HEK293 (cell line): ENCODE data around the gene HYDIN.
A peak's percentile ranks its signal among the peaks of the same experiment; 100 is the strongest.

Experiments used
- CTCF ChIA-PET: fragments of 350-600 bp; formaldehyde crosslinking; extraction: SDS; loops from one replicate; lab custom pipeline; 2021; ENCODE audit warnings: antibody characterized with exemption; lab: Yijun Ruan, JAX
- POLR2A ChIA-PET: fragments of 300-600 bp; formaldehyde crosslinking; extraction: SDS; loops from one replicate; lab custom pipeline; 2020; ENCODE audit warnings: antibody characterized with exemption, inconsistent platforms; lab: Yijun Ruan, JAX
- H3K27ac ChIP-seq: fragments of 200-500 bp; sonication (Bioruptor generic); 2 replicates; pipeline ENCODE4 v1.5.1; 2014; ENCODE audit warnings: low read depth, low read length, control low read depth, inconsistent platforms; ENCODE audit errors: extremely low read depth
- H3K36me3 ChIP-seq, 2 experiments: fragments of 200-500 bp in 1 of 2; sonication (Bioruptor generic) in 1 of 2; 1 replicate in 1 of 2; 2 replicates in 1 of 2; pipeline ENCODE4 v1.5.1; 2014 to 2017; ENCODE audit warnings: inconsistent platforms in 2 of 2, low read length in 2 of 2; ENCODE audit not compliant: control insufficient read depth in 2 of 2, insufficient read depth in 1 of 2
- H3K4me1 ChIP-seq: fragments of 200-500 bp; sonication (Bioruptor generic); 2 replicates; pipeline ENCODE4 v1.5.1; 2014; ENCODE audit warnings: mild to moderate bottlenecking, low read length, inconsistent platforms; ENCODE audit not compliant: control insufficient read depth, insufficient read depth
- H3K4me3 ChIP-seq: 2 replicates; pipeline ENCODE4 v1.5.1; 2011; ENCODE audit warnings: low read depth, mild to moderate bottlenecking, control low read depth, low read length, moderate library complexity
- H3K9me3 ChIP-seq: fragments of 200-500 bp; sonication (Bioruptor generic); 2 replicates; pipeline ENCODE4 v1.5.1; 2014; ENCODE audit warnings: low read depth, low read length, inconsistent platforms; ENCODE audit not compliant: control insufficient read depth, insufficient read depth
- CTCF ChIP-seq: fragments of 450-650 bp; formaldehyde crosslinking; IDR thresholded peaks from 2 replicates; pipeline ENCODE4 v1.5.1; 2016; ENCODE audit warnings: missing biosample characterization, missing genetic modification characterization
- MZF1 ChIP-seq: fragments of 450-650 bp; formaldehyde crosslinking; IDR thresholded peaks from 2 replicates; pipeline ENCODE4 v1.5.1; 2017; ENCODE audit warnings: missing biosample characterization, missing genetic modification characterization, borderline replicate concordance
- PRDM1 ChIP-seq: fragments of 450-650 bp; formaldehyde crosslinking; IDR thresholded peaks from 2 replicates; pipeline ENCODE4; 2016; ENCODE audit warnings: missing biosample characterization, missing genetic modification characterization
- PRDM10 ChIP-seq: fragments of 450-650 bp; formaldehyde crosslinking; IDR thresholded peaks from 2 replicates; pipeline ENCODE4 v1.5.1; 2016; ENCODE audit warnings: missing biosample characterization, missing genetic modification characterization
- WT1 ChIP-seq: fragments of 450-650 bp; formaldehyde crosslinking; IDR thresholded peaks from 2 replicates; pipeline ENCODE4 v1.5.1; 2016; ENCODE audit warnings: missing biosample characterization, missing genetic modification characterization
- ZBTB21 ChIP-seq: fragments of 450-650 bp; formaldehyde crosslinking; IDR thresholded peaks from 2 replicates; pipeline ENCODE4 v1.5.1; 2017; ENCODE audit warnings: missing biosample characterization, missing genetic modification characterization
- ZBTB48 ChIP-seq: fragments of 450-650 bp; formaldehyde crosslinking; IDR thresholded peaks from 2 replicates; pipeline ENCODE4 v1.5.1; 2016; ENCODE audit warnings: missing biosample characterization, missing genetic modification characterization
- ZFHX2 ChIP-seq: fragments of 450-650 bp; formaldehyde crosslinking; conservative IDR thresholded peaks from 2 replicates; pipeline ENCODE4 v1.5.1; 2016; ENCODE audit warnings: missing biosample characterization, missing genetic modification characterization
- ZFP37 ChIP-seq: fragments of 450-650 bp; formaldehyde crosslinking; IDR thresholded peaks from 2 replicates; pipeline ENCODE4 v1.5.1; 2016; ENCODE audit warnings: missing biosample characterization, missing genetic modification characterization
- ZNF132 ChIP-seq: fragments of 450-650 bp; formaldehyde crosslinking; IDR thresholded peaks from 2 replicates; pipeline ENCODE4 v1.5.1; 2017; ENCODE audit warnings: missing biosample characterization, missing genetic modification characterization, borderline replicate concordance
- ZNF133 ChIP-seq: fragments of 450-650 bp; formaldehyde crosslinking; IDR thresholded peaks from 2 replicates; pipeline ENCODE4 v1.5.1; 2016; ENCODE audit warnings: missing biosample characterization, missing genetic modification characterization
- ZNF221 ChIP-seq: fragments of 450-650 bp; formaldehyde crosslinking; IDR thresholded peaks from 2 replicates; pipeline ENCODE4 v1.5.1; 2017; ENCODE audit warnings: missing biosample characterization, missing genetic modification characterization, borderline replicate concordance
- ZNF302 ChIP-seq: fragments of 450-650 bp; formaldehyde crosslinking; IDR thresholded peaks from 2 replicates; pipeline ENCODE4 v1.5.1; 2016; ENCODE audit warnings: missing biosample characterization, missing genetic modification characterization, low read depth
- ZNF426 ChIP-seq: fragments of 450-650 bp; formaldehyde crosslinking; IDR thresholded peaks from 2 replicates; pipeline ENCODE4 v1.5.1; 2017; ENCODE audit warnings: missing biosample characterization, missing genetic modification characterization, mild to moderate bottlenecking, inconsistent platforms, moderate library complexity
- ZNF548 ChIP-seq: fragments of 450-650 bp; formaldehyde crosslinking; IDR thresholded peaks from 2 replicates; pipeline ENCODE4 v1.5.1; 2016; ENCODE audit warnings: missing biosample characterization, missing genetic modification characterization
- ZNF600 ChIP-seq: fragments of 450-650 bp; formaldehyde crosslinking; IDR thresholded peaks from 2 replicates; pipeline ENCODE4 v1.5.1; 2016; ENCODE audit warnings: missing biosample characterization, missing genetic modification characterization
- ZNF707 ChIP-seq: fragments of 450-650 bp; formaldehyde crosslinking; IDR thresholded peaks from 2 replicates; pipeline ENCODE4 v1.5.1; 2016; ENCODE audit warnings: missing biosample characterization, missing genetic modification characterization
- ZSCAN5A ChIP-seq: fragments of 450-650 bp; formaldehyde crosslinking; IDR thresholded peaks from 2 replicates; pipeline ENCODE4 v1.5.1; 2016; ENCODE audit warnings: missing biosample characterization, missing genetic modification characterization
- TF ChIP-seq, protein P1 (sequence below): sonication (generic); formaldehyde crosslinking; IDR thresholded peaks from 2 replicates; pipeline ENCODE4 v1.8.1; 2022; ENCODE audit warnings: mild to moderate bottlenecking, moderate library complexity, missing genetic modification reagents

The HYDIN gene

GRCh38 chr16:71216714-71217113 is 13.8 kb downstream of the HYDIN start:
- H3K9me3 ChIP-seq = no peaks in the 10 kb centered on the region
- no peak overlapping the region for H3K4me3 ChIP-seq
- TF ChIP-seq ZNF707 (tag by site-specific recombination) = no peak
- no peak for TF ChIP-seq ZNF132 (tag by site-specific recombination)
- no peak for TF ChIP-seq ZNF133
- TF ChIP-seq ZNF426 (tag by site-specific recombination) = no peak
- TF ChIP-seq ZNF221 = no peak
- no peak for TF ChIP-seq ZFP37 (tag by site-specific recombination)
- TF ChIP-seq PRDM10 = no peak
- no peak for TF ChIP-seq ZBTB48

DNA sequence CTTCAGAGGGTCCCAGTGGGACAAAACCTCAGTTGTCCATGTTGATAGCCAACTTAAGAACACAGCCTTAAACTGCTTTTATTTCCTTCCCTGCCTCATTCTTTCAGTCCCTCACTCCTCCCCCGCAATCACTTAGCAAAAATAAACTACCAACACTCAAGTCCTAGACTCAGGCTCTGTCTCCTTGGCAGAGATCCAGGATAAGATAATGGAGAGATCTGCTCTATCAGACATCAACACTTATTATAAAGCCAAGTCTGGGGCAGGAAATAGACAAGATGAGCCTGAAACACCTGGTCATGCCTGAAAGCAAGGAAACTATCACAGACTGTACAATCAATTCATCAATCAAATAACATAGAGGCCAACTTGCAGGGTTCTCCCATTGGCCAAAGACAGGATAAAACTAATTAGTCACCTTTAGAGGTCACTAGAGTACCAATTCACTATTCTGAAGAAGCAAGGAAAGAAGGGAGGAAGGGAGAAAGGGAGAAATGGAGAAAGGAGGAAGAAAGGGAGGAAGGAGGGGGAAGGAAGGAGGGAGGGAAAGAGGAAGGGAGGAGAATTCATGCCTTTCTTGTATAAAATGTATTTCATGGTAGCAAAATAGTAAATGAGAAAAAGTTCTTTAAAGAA is 15.7 kb downstream of the HYDIN start:
- POLR2A ChIA-PET = no interaction called here
- peaks cover 8% of the 10 kb centered on the region; the same call in 1 of the 2 replicates for H3K4me1 ChIP-seq
- no peak overlapping the region for H3K4me3 ChIP-seq
- no peaks in the 10 kb centered on the region for H3K36me3 ChIP-seq
- no peak for TF ChIP-seq ZBTB21 (tag by site-specific recombination)
- TF ChIP-seq, protein P1, sequence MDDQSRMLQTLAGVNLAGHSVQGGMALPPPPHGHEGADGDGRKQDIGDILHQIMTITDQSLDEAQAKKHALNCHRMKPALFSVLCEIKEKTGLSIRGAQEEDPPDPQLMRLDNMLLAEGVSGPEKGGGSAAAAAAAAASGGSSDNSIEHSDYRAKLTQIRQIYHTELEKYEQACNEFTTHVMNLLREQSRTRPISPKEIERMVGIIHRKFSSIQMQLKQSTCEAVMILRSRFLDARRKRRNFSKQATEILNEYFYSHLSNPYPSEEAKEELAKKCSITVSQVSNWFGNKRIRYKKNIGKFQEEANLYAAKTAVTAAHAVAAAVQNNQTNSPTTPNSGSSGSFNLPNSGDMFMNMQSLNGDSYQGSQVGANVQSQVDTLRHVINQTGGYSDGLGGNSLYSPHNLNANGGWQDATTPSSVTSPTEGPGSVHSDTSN (CRISPR knock-in tag) = no peak
- TF ChIP-seq CTCF (tag by site-specific recombination) = 0 out of 2 replicates have a peak, but pooled peaks have one; percentile 13
- no peak for TF ChIP-seq ZFHX2 (tag by site-specific recombination)
- no peak for TF ChIP-seq ZSCAN5A (tag by site-specific recombination)
- no peak for TF ChIP-seq MZF1 (tag by site-specific recombination)
- no peak for TF ChIP-seq WT1 (tag by site-specific recombination)
- no peak for TF ChIP-seq ZNF302 (tag by site-specific recombination)
- peak; percentile 65 for TF ChIP-seq PRDM1 (tag by site-specific recombination)
- no peak for TF ChIP-seq ZNF600 (tag by site-specific recombination)
- no peak for TF ChIP-seq ZNF548
- TF ChIP-seq, all 188 proteins: peak for 2
- no peaks in the 10 kb centered on the region for H3K9me3 ChIP-seq
- no peak overlapping the region for H3K27ac ChIP-seq
- CTCF ChIA-PET = no interaction called here

More at GRCh38 chr16:71216714-71217113, 13.8 kb downstream of the HYDIN start:
- ChIA-PET POLR2A (no interaction called here), CTCF (no interaction called here)
- no peak overlapping the region for H3K27ac ChIP-seq
- peaks cover 8% of the 10 kb centered on the region; the same call in 1 of the 2 replicates for H3K4me1 ChIP-seq
- no peaks in the 10 kb centered on the region for H3K36me3 ChIP-seq
